Spleen (tissue), 11 donors: ENCODE data around the gene GUCA2B. TPM values are rescaled to one million over a fixed set of nuclear protein-coding genes. Genes with fewer than 3 reads are reported as not detected.

ENCODE experiments used
- DNase-seq: peaks from one replicate; pipeline ENCODE4 v3.0.0-alpha.2; 2020
- H3K27ac ChIP-seq, 8 donors: fragments of 200-600 bp; sonication (generic) in 7 of 8; 1 replicate in 4 of 8; 2 replicates in 4 of 8; pipeline versions ENCODE4 v1.5.0 to v1.8.0; 2016 to 2021; ENCODE audit warnings: inconsistent platforms in 4 of 8, mild to moderate bottlenecking in 4 of 8, moderate library complexity in 1 of 8
- H3K27me3 ChIP-seq, 7 donors: fragments of 200-600 bp; sonication (generic) in 6 of 7; replicated peaks in 1 of 7; 1 replicate in 4 of 7; 2 replicates in 3 of 7; pipeline versions ENCODE4 v1.5.0 to v1.8.0; 2016 to 2021; ENCODE audit warnings: inconsistent platforms in 3 of 7, mild to moderate bottlenecking in 1 of 7
- H3K36me3 ChIP-seq, 6 donors: fragments of 200-600 bp; sonication (generic) in 5 of 6; 1 replicate in 4 of 6; 2 replicates in 2 of 6; pipeline versions ENCODE4 v1.5.0 to v1.8.0; 2016 to 2021; ENCODE audit warnings: inconsistent platforms in 2 of 6
- H3K4me1 ChIP-seq, 6 donors: fragments of 200-600 bp; sonication (generic) in 5 of 6; 1 replicate in 3 of 6; 2 replicates in 3 of 6; pipeline versions ENCODE4 v1.5.0 to v1.8.0; 2016 to 2021; ENCODE audit warnings: inconsistent platforms in 3 of 6
- H3K4me3 ChIP-seq, 8 donors: fragments of 200-600 bp; sonication (generic) in 7 of 8; 1 replicate in 4 of 8; 2 replicates in 4 of 8; pipeline versions ENCODE4 v1.5.0 to v1.8.0; 2016 to 2021; ENCODE audit warnings: inconsistent platforms in 4 of 8, mild to moderate bottlenecking in 4 of 8, moderate library complexity in 2 of 8
- H3K9me3 ChIP-seq, 8 donors: fragments of 200-600 bp; sonication (generic) in 7 of 8; 1 replicate in 4 of 8; 2 replicates in 4 of 8; pipeline versions ENCODE4 v1.5.0 to v1.8.0; 2016 to 2021; ENCODE audit warnings: inconsistent platforms in 4 of 8
- POLR2A ChIP-seq, 3 donors: fragments of 450-650 bp; IDR thresholded peaks; one replicate each; pipeline ENCODE4 v1.5.1; 2017; ENCODE audit warnings: antibody characterized with exemption in 3 of 3, mild to moderate bottlenecking in 1 of 3
- POLR2AphosphoS5 ChIP-seq, 3 donors: sonication (generic); formaldehyde crosslinking; IDR thresholded peaks; one replicate each; pipeline ENCODE4 v1.5.1; 2017; ENCODE audit warnings: antibody characterized with exemption in 3 of 3
- WGBS, 5 donors: extraction: QIAGEN DNeasy Blood & Tissue Kit in 3 of 5; methylation state at CpG; one replicate each; pipeline versions ENCODE4 v1.1.5 to v1.1.7; 2013 to 2018; 5-methylcytosine and 5-hydroxymethylcytosine counted together
- intact Hi-C: fragments of 100-400 bp; cut with DNase I; formaldehyde crosslinking; loops from one replicate; pipeline ENCODE4 v1.15.0; 2023; ENCODE audit warnings: low total_unique reads
- polyA plus RNA-seq, 3 donors: library from polyadenylated mRNA; stranded (reverse); fragments of 200-250 nt; gene quantifications; one replicate each; pipeline ENCODE4 v1.2.1, GENCODE V29; 2013
- total RNA-seq, 7 donors: library from RNA; depleted of rRNA in 3 of 7; stranded (reverse); fragments of >200 nt in 3 of 7; fragmentation: NEBNext Ultra II Directional in 4 of 7; extraction: Animal tissue kit (Norgen Biotek cat#: 25700) in 4 of 7; gene quantifications; one replicate each; pipeline versions ENCODE4 v1.1.0 to v1.2.1, GENCODE V29; 2016 to 2021
- TF ChIP-seq, protein P1 (sequence below), 11 experiments: fragments of 200-600 bp in 7 of 11; fragments of 450-650 bp in 4 of 11; sonication (generic) in 4 of 11; IDR thresholded peaks in 8 of 11; conservative IDR thresholded peaks in 3 of 11; 1 replicate in 7 of 11; 2 replicates in 4 of 11; pipeline versions ENCODE4 v1.4.0 to v1.8.0; 2016 to 2021; ENCODE audit warnings: antibody characterized with exemption in 11 of 11, inconsistent platforms in 4 of 11, mild to moderate bottlenecking in 1 of 11
- donor health status: healthy with polysubstance abuse.
- donor health status: DM: no; HTN: no; CAD: no; lungs with moderate emphysema.
- donor health status: DM: no; HTN: no; CAD: no.
- donor health status: Bipolar disorder and iron deficiency.
- donor health status: healthy.
- donor health status: DM: no; HTN: no; CAD: no.
- donor health status: DM: yes; HTN: yes; CAD: no.

Gene GUCA2B
- total and polyA plus RNA-seq, 10 donors, result not detected

- H3K4me1 ChIP-seq, result peaks cover 1 to 69% (median 42%) of the 10 kb centered on the region in 6 donors
- no peak for TF ChIP-seq POLR2AphosphoS5 (IDR thresholded peaks at IDR 0.05)
- no peak for TF ChIP-seq POLR2A (IDR thresholded peaks at IDR 0.05)
- TF ChIP-seq, protein P1, sequence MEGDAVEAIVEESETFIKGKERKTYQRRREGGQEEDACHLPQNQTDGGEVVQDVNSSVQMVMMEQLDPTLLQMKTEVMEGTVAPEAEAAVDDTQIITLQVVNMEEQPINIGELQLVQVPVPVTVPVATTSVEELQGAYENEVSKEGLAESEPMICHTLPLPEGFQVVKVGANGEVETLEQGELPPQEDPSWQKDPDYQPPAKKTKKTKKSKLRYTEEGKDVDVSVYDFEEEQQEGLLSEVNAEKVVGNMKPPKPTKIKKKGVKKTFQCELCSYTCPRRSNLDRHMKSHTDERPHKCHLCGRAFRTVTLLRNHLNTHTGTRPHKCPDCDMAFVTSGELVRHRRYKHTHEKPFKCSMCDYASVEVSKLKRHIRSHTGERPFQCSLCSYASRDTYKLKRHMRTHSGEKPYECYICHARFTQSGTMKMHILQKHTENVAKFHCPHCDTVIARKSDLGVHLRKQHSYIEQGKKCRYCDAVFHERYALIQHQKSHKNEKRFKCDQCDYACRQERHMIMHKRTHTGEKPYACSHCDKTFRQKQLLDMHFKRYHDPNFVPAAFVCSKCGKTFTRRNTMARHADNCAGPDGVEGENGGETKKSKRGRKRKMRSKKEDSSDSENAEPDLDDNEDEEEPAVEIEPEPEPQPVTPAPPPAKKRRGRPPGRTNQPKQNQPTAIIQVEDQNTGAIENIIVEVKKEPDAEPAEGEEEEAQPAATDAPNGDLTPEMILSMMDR (IDR thresholded peaks at IDR 0.05 in 8 of 11, conservative IDR thresholded peaks at IDR 0.05 in 3 of 11), result no peak
- no peak overlapping the region for H3K4me3 ChIP-seq
- peak overlapping the region in 2 of 8 donors; percentile 2 to 11 for H3K27ac ChIP-seq
- no peaks in the 10 kb centered on the region for H3K36me3 ChIP-seq
- 86 to 88% (median 87%) methylated on average over 21 of the region's 21 CpGs for WGBS, 5 donors
- no peak for DNase-seq
- H3K9me3 ChIP-seq, result no peaks in the 10 kb centered on the region
- H3K27me3 ChIP-seq, result peaks cover 0 to 11% (median 0%) of the 10 kb centered on the region in 7 donors
- intact Hi-C loops, result no loop called here
Measured at GRCh38 chr1:42167611-42168390, 14.6 kb downstream of the GUCA2B start.

DNA sequence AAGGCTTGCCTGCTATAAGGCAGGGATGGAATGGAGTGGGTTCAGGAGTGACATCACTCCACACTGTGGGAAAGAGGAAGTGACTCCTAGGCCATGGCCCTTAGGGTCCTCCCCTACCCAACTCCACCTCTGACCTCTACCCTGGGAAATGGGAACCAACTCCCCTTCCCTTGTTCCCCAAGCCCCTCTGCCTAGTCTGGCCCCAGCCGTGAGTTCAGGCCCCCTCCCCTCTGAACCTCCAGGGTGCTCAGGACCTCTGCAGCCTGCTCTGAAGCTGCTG lies 15.1 kb downstream of the GUCA2B start:
- Histone ChIP-seq H3K36me3 (no peaks in the 10 kb centered on the region), H3K9me3 (no peaks in the 10 kb centered on the region), H3K27me3 (peaks cover 0 to 8% (median 0%) of the 10 kb centered on the region in 7 donors), H3K27ac (peak overlapping the region in 1 of 8 donors; percentile 11), H3K4me3 (no peak overlapping the region), H3K4me1 (peaks cover 6 to 70% (median 46%) of the 10 kb centered on the region in 6 donors)
- intact Hi-C loops, result no loop called here
- 45 to 100% (median 62%) methylated on average over 1 of the region's 1 CpG; no CpG with 5 or more reads in 1 of the 5 donors for WGBS, 5 donors
- TF ChIP-seq, protein P1 (IDR thresholded peaks at IDR 0.05 in 8 of 11, conservative IDR thresholded peaks at IDR 0.05 in 3 of 11), result no peak
- TF ChIP-seq POLR2A (IDR thresholded peaks at IDR 0.05) (no peak), POLR2AphosphoS5 (IDR thresholded peaks at IDR 0.05) (no peak)
- DNase-seq, result no peak

- intact Hi-C loops, result no loop called here
- TF ChIP-seq POLR2A (IDR thresholded peaks at IDR 0.05), result no peak
- no peak for TF ChIP-seq POLR2AphosphoS5 (IDR thresholded peaks at IDR 0.05)
- TF ChIP-seq, protein P1 (IDR thresholded peaks at IDR 0.05 in 8 of 11, conservative IDR thresholded peaks at IDR 0.05 in 3 of 11), result no peak
- H3K36me3 ChIP-seq, result no peaks in the 10 kb centered on the region
- H3K27me3 ChIP-seq, result peaks cover 0 to 4% (median 0%) of the 10 kb centered on the region in 7 donors
- WGBS, 5 donors, result 92 to 98% (median 96%) methylated on average over 3 of the region's 3 CpGs
- no peak for DNase-seq
- H3K9me3 ChIP-seq, result no peaks in the 10 kb centered on the region
- no peak overlapping the region for H3K4me3 ChIP-seq
- peaks cover 9 to 70% (median 46%) of the 10 kb centered on the region in 6 donors for H3K4me1 ChIP-seq
- peak overlapping the region in 1 of 8 donors; percentile 11 for H3K27ac ChIP-seq
Measured at GRCh38 chr1:42168763-42169162, 15.6 kb downstream of the GUCA2B start.
